Duodenal mucosa (tissue), 2 donors: ENCODE measurements around the gene TFAP2D.

ENCODE experiments used
- H3K27ac ChIP-seq: one replicate; pipeline ENCODE4 v1.7.0; 2013; ENCODE audit warnings: low read depth, low read length
- H3K27me3 ChIP-seq, 2 donors: one replicate each; pipeline ENCODE4 v1.7.0; 2013; ENCODE audit warnings: low read length in 2 of 2, control low read depth in 1 of 2; ENCODE audit not compliant: insufficient read depth in 2 of 2, control insufficient read depth in 1 of 2
- H3K36me3 ChIP-seq, 2 donors: one replicate each; pipeline ENCODE4 v1.7.0; 2013; ENCODE audit warnings: low read length in 2 of 2, control low read depth in 1 of 2; ENCODE audit not compliant: insufficient read depth in 2 of 2, control insufficient read depth in 1 of 2
- H3K4me1 ChIP-seq, 2 donors: one replicate each; pipeline ENCODE4 v1.7.0; 2013; ENCODE audit warnings: low read length in 2 of 2, control low read depth in 1 of 2; ENCODE audit not compliant: insufficient read depth in 2 of 2, control insufficient read depth in 1 of 2
- H3K4me3 ChIP-seq, 2 donors: one replicate each; pipeline ENCODE4 v1.7.0; 2013; ENCODE audit warnings: low read length in 2 of 2, low read depth in 1 of 2
- H3K9ac ChIP-seq, 2 donors: one replicate each; pipeline ENCODE4 v1.7.0; 2013; ENCODE audit warnings: low read length in 2 of 2, low read depth in 1 of 2
- H3K9me3 ChIP-seq, 2 donors: one replicate each; pipeline ENCODE4 v1.7.0; 2013; ENCODE audit warnings: low read length in 2 of 2, control low read depth in 1 of 2; ENCODE audit not compliant: control insufficient read depth in 1 of 2

Gene TFAP2D

GRCh38 chr6:50707652-50708300 lies 5.5 kb upstream of the TFAP2D start:
- Histone ChIP-seq H3K4me1 (no peaks in the 10 kb centered on the region), H3K4me3 (no peak overlapping the region), H3K27ac (no peak overlapping the region), H3K9ac (no peak overlapping the region), H3K27me3 (peaks cover 5 to 40% of the 10 kb centered on the region in 2 donors), H3K36me3 (no peaks in the 10 kb centered on the region), H3K9me3 (no peaks in the 10 kb centered on the region)

GRCh38 chr6:50708664-50709365 lies 4.5 kb upstream of the TFAP2D start:
- no peak overlapping the region for H3K27ac ChIP-seq

GRCh38 chr6:50709366-50709734 lies 4.0 kb upstream of the TFAP2D start:
- no peak overlapping the region for H3K4me3 ChIP-seq
- H3K9me3 ChIP-seq, result no peaks in the 10 kb centered on the region
- peaks cover 5 to 47% of the 10 kb centered on the region in 2 donors for H3K27me3 ChIP-seq
- H3K27ac ChIP-seq, result no peak overlapping the region
- H3K36me3 ChIP-seq, result no peaks in the 10 kb centered on the region
- no peaks in the 10 kb centered on the region for H3K4me1 ChIP-seq
- no peak overlapping the region for H3K9ac ChIP-seq

More at GRCh38 chr6:50708664-50709365, 4.5 kb upstream of the TFAP2D start:
- H3K27me3 ChIP-seq, result peaks cover 5 to 45% of the 10 kb centered on the region in 2 donors
- H3K4me1 ChIP-seq, result no peaks in the 10 kb centered on the region
- no peak overlapping the region for H3K4me3 ChIP-seq
- no peak overlapping the region for H3K9ac ChIP-seq
- no peaks in the 10 kb centered on the region for H3K36me3 ChIP-seq
- no peaks in the 10 kb centered on the region for H3K9me3 ChIP-seq

- Histone ChIP-seq H3K4me3 (no peak overlapping the region), H3K4me1 (no peaks in the 10 kb centered on the region), H3K9me3 (no peaks in the 10 kb centered on the region), H3K27me3 (peaks cover 15 to 64% of the 10 kb centered on the region in 2 donors), H3K27ac (no peak overlapping the region), H3K36me3 (no peaks in the 10 kb centered on the region), H3K9ac (no peak overlapping the region)
Observed at GRCh38 chr6:50711686-50712085, 1.6 kb upstream of the TFAP2D start.

GRCh38 chr6:50712291-50712690 lies 1.0 kb upstream of the TFAP2D start:
- Histone ChIP-seq H3K27me3 (peaks cover 15 to 64% of the 10 kb centered on the region in 2 donors), H3K4me3 (no peak overlapping the region), H3K9ac (no peak overlapping the region), H3K9me3 (no peaks in the 10 kb centered on the region), H3K4me1 (no peaks in the 10 kb centered on the region), H3K36me3 (no peaks in the 10 kb centered on the region), H3K27ac (no peak overlapping the region)

GRCh38 chr6:50713977-50714486 lies 706 bp downstream of the TFAP2D start:
- H3K27me3 ChIP-seq, result peaks cover 15 to 58% of the 10 kb centered on the region in 2 donors
- H3K27ac ChIP-seq, result no peak overlapping the region
- H3K36me3 ChIP-seq, result no peaks in the 10 kb centered on the region
- no peak overlapping the region for H3K4me3 ChIP-seq
- no peaks in the 10 kb centered on the region for H3K9me3 ChIP-seq
- no peaks in the 10 kb centered on the region for H3K4me1 ChIP-seq
- H3K9ac ChIP-seq, result no peak overlapping the region

GRCh38 chr6:50714487-50715379 lies 1.4 kb downstream of the TFAP2D start:
- H3K9me3 ChIP-seq, result no peaks in the 10 kb centered on the region
- H3K4me3 ChIP-seq, result no peak overlapping the region
- H3K36me3 ChIP-seq, result no peaks in the 10 kb centered on the region
- no peaks in the 10 kb centered on the region for H3K4me1 ChIP-seq
- H3K27me3 ChIP-seq, result peaks cover 15 to 53% of the 10 kb centered on the region in 2 donors
- H3K27ac ChIP-seq, result no peak overlapping the region
- H3K9ac ChIP-seq, result no peak overlapping the region

- H3K9ac ChIP-seq, result no peak overlapping the region
- H3K36me3 ChIP-seq, result no peaks in the 10 kb centered on the region
- no peaks in the 10 kb centered on the region for H3K9me3 ChIP-seq
- H3K4me3 ChIP-seq, result no peak overlapping the region
- H3K27me3 ChIP-seq, result peaks cover 13 to 57% of the 10 kb centered on the region in 2 donors
- H3K4me1 ChIP-seq, result no peaks in the 10 kb centered on the region
- H3K27ac ChIP-seq, result no peak overlapping the region
Observed at GRCh38 chr6:50716899-50717509, 3.7 kb downstream of the TFAP2D start.

- no peaks in the 10 kb centered on the region for H3K9me3 ChIP-seq
- H3K27ac ChIP-seq, result no peak overlapping the region
- no peak overlapping the region for H3K4me3 ChIP-seq
- H3K36me3 ChIP-seq, result no peaks in the 10 kb centered on the region
- H3K27me3 ChIP-seq, result peaks cover 17 to 56% of the 10 kb centered on the region in 2 donors
- H3K9ac ChIP-seq, result no peak overlapping the region
- no peaks in the 10 kb centered on the region for H3K4me1 ChIP-seq
Observed at GRCh38 chr6:50717734-50718457, 4.6 kb downstream of the TFAP2D start.
